Neuronal stem cell (in vitro differentiated cells): ENCODE results near the gene EPS8L3.
A peak's percentile ranks its signal among the peaks of the same experiment; 100 is the strongest.

Source experiments
- DNase-seq: peaks from one replicate; pipeline ENCODE4 v3.0.0-alpha.2; 2013; ENCODE audit warnings: low spot score
- H2AFZ ChIP-seq: one replicate; pipeline ENCODE4 v1.6.1; 2013; ENCODE audit warnings: mild to moderate bottlenecking, low read length, inconsistent platforms
- H2AK5ac ChIP-seq: 2 replicates; pipeline ENCODE4 v1.6.1; 2013; ENCODE audit warnings: low read depth, mild to moderate bottlenecking, inconsistent platforms, low read length, moderate library complexity, mixed read lengths
- H2BK120ac ChIP-seq: 2 replicates; pipeline ENCODE4 v1.6.1; 2013; ENCODE audit warnings: low read depth, mild to moderate bottlenecking, inconsistent platforms, low read length, moderate library complexity, mixed read lengths
- H2BK12ac ChIP-seq: one replicate; pipeline ENCODE4 v1.6.1; 2013; ENCODE audit warnings: low read length, inconsistent platforms
- H2BK15ac ChIP-seq: 2 replicates; pipeline ENCODE4 v1.6.1; 2013; ENCODE audit warnings: mild to moderate bottlenecking, low read length, inconsistent platforms, mixed read lengths
- H2BK5ac ChIP-seq: one replicate; pipeline ENCODE4 v1.6.1; 2013; ENCODE audit warnings: inconsistent platforms, mild to moderate bottlenecking, low read length, moderate library complexity
- H3K14ac ChIP-seq: one replicate; pipeline ENCODE4 v1.6.1; 2013; ENCODE audit warnings: low read length, inconsistent platforms
- H3K18ac ChIP-seq: 2 replicates; pipeline ENCODE4 v1.6.1; 2013; ENCODE audit warnings: low read length, inconsistent platforms
- H3K23ac ChIP-seq: 2 replicates; pipeline ENCODE4 v1.6.1; 2013; ENCODE audit warnings: low read depth, mild to moderate bottlenecking, mixed read lengths, low read length, inconsistent platforms; ENCODE audit not compliant: poor library complexity
- H3K27ac ChIP-seq: replicated peaks from 3 replicates; pipeline ENCODE4 v1.5.1; 2013; ENCODE audit warnings: low read length, inconsistent platforms
- H3K27me3 ChIP-seq, 3 experiments: 2 replicates each; pipeline ENCODE4 v1.6.1; 2013; ENCODE audit warnings: low read length in 3 of 3, mild to moderate bottlenecking in 2 of 3, inconsistent platforms in 1 of 3, low read depth in 1 of 3, mixed read lengths in 1 of 3, moderate library complexity in 1 of 3; ENCODE audit not compliant: control insufficient read depth in 3 of 3, insufficient read depth in 3 of 3
- H3K36me3 ChIP-seq, 2 donors: replicated peaks in 1 of 2; 2 replicates each; pipeline ENCODE4 v1.6.1; 2013; ENCODE audit warnings: low read length in 2 of 2; ENCODE audit not compliant: control insufficient read depth in 2 of 2, insufficient read depth in 2 of 2
- H3K4ac ChIP-seq: 2 replicates; pipeline ENCODE4 v1.6.1; 2013; ENCODE audit warnings: inconsistent platforms, mild to moderate bottlenecking, low read length, moderate library complexity
- H3K4me1 ChIP-seq, 2 donors: 1 replicate in 1 of 2; 2 replicates in 1 of 2; pipeline ENCODE4 v1.6.1; 2013; ENCODE audit warnings: low read length in 2 of 2, low read depth in 1 of 2; ENCODE audit not compliant: control insufficient read depth in 2 of 2, insufficient read depth in 1 of 2
- H3K4me2 ChIP-seq: one replicate; pipeline ENCODE4 v1.6.1; 2013; ENCODE audit warnings: mild to moderate bottlenecking, low read length, inconsistent platforms; ENCODE audit not compliant: insufficient read depth, poor library complexity, severe bottlenecking
- H3K4me3 ChIP-seq, 2 donors: 2 replicates each; pipeline ENCODE4 v1.5.1; 2013; ENCODE audit warnings: low read length in 2 of 2, mild to moderate bottlenecking in 2 of 2, inconsistent platforms in 1 of 2, moderate library complexity in 1 of 2
- H3K79me1 ChIP-seq: one replicate; pipeline ENCODE4 v1.6.1; 2013; ENCODE audit warnings: low read depth, mild to moderate bottlenecking, inconsistent platforms, low read length, moderate library complexity
- H3K9ac ChIP-seq: one replicate; pipeline ENCODE4 v1.6.1; 2013; ENCODE audit warnings: mild to moderate bottlenecking, low read depth, low read length, inconsistent platforms; ENCODE audit not compliant: poor library complexity
- H3K9me3 ChIP-seq, 2 donors: replicated peaks in 1 of 2; 2 replicates each; pipeline versions ENCODE3 to v1.6.1; 2013; ENCODE audit warnings: low read length in 2 of 2, mild to moderate bottlenecking in 2 of 2, inconsistent platforms in 1 of 2, low read depth in 1 of 2, mixed read lengths in 1 of 2, moderate library complexity in 1 of 2; ENCODE audit not compliant: control insufficient read depth in 2 of 2, insufficient read depth in 1 of 2
- H4K8ac ChIP-seq: one replicate; pipeline ENCODE4 v1.6.1; 2013; ENCODE audit warnings: low read depth, mild to moderate bottlenecking, inconsistent platforms, low read length, moderate library complexity
- H4K91ac ChIP-seq: one replicate; pipeline ENCODE4 v1.6.1; 2013; ENCODE audit warnings: low read length, low read depth, mild to moderate bottlenecking, inconsistent platforms; ENCODE audit not compliant: poor library complexity
- WGBS, 2 donors: extraction: QIAGEN DNeasy Blood & Tissue Kit; methylation state at CpG; one replicate each; pipeline ENCODE4 v1.1.7; 2013; ENCODE audit warnings: missing lambda C conversion rate in 2 of 2, mixed read lengths in 1 of 2; ENCODE audit not compliant: insufficient read length in 2 of 2, insufficient replicate concordance in 1 of 2; ENCODE audit errors: extremely low coverage in 2 of 2; 5-methylcytosine and 5-hydroxymethylcytosine counted together

EPS8L3 gene

DNA sequence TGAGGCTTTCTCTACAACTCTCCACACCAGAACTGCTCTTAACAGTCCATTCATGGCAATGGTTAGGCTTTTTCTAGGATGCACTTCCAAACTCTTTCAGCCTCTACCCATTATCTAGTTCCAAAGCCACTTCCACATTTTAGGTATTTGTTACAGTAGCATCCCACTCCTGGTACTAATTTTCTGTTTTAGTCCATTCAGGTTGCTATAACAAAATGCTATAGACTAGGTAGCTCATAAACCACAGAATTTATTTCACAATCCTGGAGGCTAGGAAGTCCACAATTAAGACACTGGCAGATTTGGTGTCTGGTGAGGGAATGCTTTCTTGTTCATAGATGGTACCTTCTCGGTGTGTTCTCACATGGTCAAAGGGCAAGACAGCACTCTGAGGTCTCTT is 17.3 kb upstream of the EPS8L3 start:
- WGBS, 2 donors, result no CpG with 5 or more reads among the region's 1 CpG
- H3K79me1 ChIP-seq, result no peaks in the 10 kb centered on the region
- no peak overlapping the region for H2BK15ac ChIP-seq
- no peak overlapping the region for H2BK5ac ChIP-seq
- H2AK5ac ChIP-seq, result no peak overlapping the region
- H4K8ac ChIP-seq, result no peak overlapping the region
- no peak overlapping the region for H3K23ac ChIP-seq
- H4K91ac ChIP-seq, result no peak overlapping the region
- peaks cover 0 to 17% (median 0%) of the 10 kb centered on the region in 3 experiments for H3K27me3 ChIP-seq
- H3K4me1 ChIP-seq, result peaks cover 4 to 10% of the 10 kb centered on the region in 2 donors
- no peak overlapping the region for H3K4me2 ChIP-seq
- no peak for DNase-seq
- no peak overlapping the region for H3K9ac ChIP-seq
- H2BK12ac ChIP-seq, result no peak overlapping the region
- H3K4me3 ChIP-seq, result no peak overlapping the region
- H3K14ac ChIP-seq, result no peak overlapping the region
- no peak overlapping the region for H3K18ac ChIP-seq
- H2BK120ac ChIP-seq, result no peak overlapping the region
- H3K9me3 ChIP-seq, result peaks cover 4 to 9% of the 10 kb centered on the region in 2 donors
- no peaks in the 10 kb centered on the region for H3K36me3 ChIP-seq
- H2AFZ ChIP-seq, result no peak overlapping the region
- no peak overlapping the region for H3K27ac ChIP-seq
- H3K4ac ChIP-seq, result no peak overlapping the region

- Histone ChIP-seq H2BK120ac (no peak overlapping the region), H3K27me3 (peaks cover 0 to 15% (median 0%) of the 10 kb centered on the region in 3 experiments), H2BK15ac (no peak overlapping the region), H2BK5ac (no peak overlapping the region), H2BK12ac (no peak overlapping the region), H3K27ac (no peak overlapping the region), H3K14ac (no peak overlapping the region), H3K4me1 (peaks cover 3 to 4% of the 10 kb centered on the region in 2 donors), H2AFZ (no peak overlapping the region), H4K91ac (no peak overlapping the region), H3K4me3 (no peak overlapping the region), H2AK5ac (no peak overlapping the region), H3K9me3 (peaks cover 4 to 9% of the 10 kb centered on the region in 2 donors), H4K8ac (no peak overlapping the region), H3K18ac (no peak overlapping the region), H3K9ac (no peak overlapping the region), H3K79me1 (no peaks in the 10 kb centered on the region), H3K4me2 (no peak overlapping the region), H3K36me3 (no peaks in the 10 kb centered on the region), H3K23ac (no peak overlapping the region), H3K4ac (no peak overlapping the region)
- WGBS, 2 donors, result no CpG with 5 or more reads among the region's 9 CpGs
- no peak for DNase-seq
Measured at GRCh38 chr1:109777980-109778625, 14.4 kb upstream of the EPS8L3 start.

GRCh38 chr1:109777436-109777835 is 13.7 kb upstream of the EPS8L3 start:
- Histone ChIP-seq H2BK5ac (no peak overlapping the region), H2BK120ac (no peak overlapping the region), H2AFZ (peak overlapping the region; percentile 65), H3K4me1 (peaks cover 0 to 4% of the 10 kb centered on the region in 2 donors), H3K14ac (no peak overlapping the region), H4K8ac (no peak overlapping the region), H3K4me3 (no peak overlapping the region), H3K27ac (no peak overlapping the region), H3K18ac (no peak overlapping the region), H3K79me1 (no peaks in the 10 kb centered on the region), H3K36me3 (no peaks in the 10 kb centered on the region), H2AK5ac (no peak overlapping the region), H4K91ac (no peak overlapping the region), H3K9me3 (peaks cover 4 to 9% of the 10 kb centered on the region in 2 donors), H3K9ac (no peak overlapping the region), H3K27me3 (peaks cover 0 to 15% (median 0%) of the 10 kb centered on the region in 3 experiments), H2BK15ac (no peak overlapping the region), H3K4ac (no peak overlapping the region), H3K4me2 (no peak overlapping the region), H2BK12ac (no peak overlapping the region), H3K23ac (no peak overlapping the region)
- no CpG with 5 or more reads among the region's 7 CpGs for WGBS, 2 donors
- DNase-seq, result no peak

GRCh38 chr1:109776911-109777310 is 13.2 kb upstream of the EPS8L3 start:
- Histone ChIP-seq H2BK15ac (no peak overlapping the region), H2BK120ac (no peak overlapping the region), H3K23ac (no peak overlapping the region), H3K9me3 (peaks cover 4 to 9% of the 10 kb centered on the region in 2 donors), H3K14ac (no peak overlapping the region), H3K4me1 (peaks cover 0 to 4% of the 10 kb centered on the region in 2 donors), H3K9ac (no peak overlapping the region), H2AK5ac (no peak overlapping the region), H3K4ac (no peak overlapping the region), H2AFZ (peak overlapping the region; percentile 65), H2BK5ac (no peak overlapping the region), H3K36me3 (no peaks in the 10 kb centered on the region), H4K91ac (no peak overlapping the region), H3K4me3 (no peak overlapping the region), H3K18ac (peak overlapping the region; percentile 5), H3K27me3 (peaks cover 0 to 19% (median 0%) of the 10 kb centered on the region in 3 experiments), H3K27ac (no peak overlapping the region), H3K4me2 (no peak overlapping the region), H4K8ac (no peak overlapping the region), H3K79me1 (no peaks in the 10 kb centered on the region), H2BK12ac (no peak overlapping the region)
- no CpG with 5 or more reads among the region's 4 CpGs for WGBS, 2 donors
- peak; percentile 85 for DNase-seq
